ENCODE results near the gene LYPD1.
"Not testable (repeated sequence)": the region's sequence is repeated elsewhere in the genome, so short reads cannot be mapped to it uniquely, and the experiment has no call there.

The LYPD1 gene, protein sequence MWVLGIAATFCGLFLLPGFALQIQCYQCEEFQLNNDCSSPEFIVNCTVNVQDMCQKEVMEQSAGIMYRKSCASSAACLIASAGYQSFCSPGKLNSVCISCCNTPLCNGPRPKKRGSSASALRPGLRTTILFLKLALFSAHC

DNA sequence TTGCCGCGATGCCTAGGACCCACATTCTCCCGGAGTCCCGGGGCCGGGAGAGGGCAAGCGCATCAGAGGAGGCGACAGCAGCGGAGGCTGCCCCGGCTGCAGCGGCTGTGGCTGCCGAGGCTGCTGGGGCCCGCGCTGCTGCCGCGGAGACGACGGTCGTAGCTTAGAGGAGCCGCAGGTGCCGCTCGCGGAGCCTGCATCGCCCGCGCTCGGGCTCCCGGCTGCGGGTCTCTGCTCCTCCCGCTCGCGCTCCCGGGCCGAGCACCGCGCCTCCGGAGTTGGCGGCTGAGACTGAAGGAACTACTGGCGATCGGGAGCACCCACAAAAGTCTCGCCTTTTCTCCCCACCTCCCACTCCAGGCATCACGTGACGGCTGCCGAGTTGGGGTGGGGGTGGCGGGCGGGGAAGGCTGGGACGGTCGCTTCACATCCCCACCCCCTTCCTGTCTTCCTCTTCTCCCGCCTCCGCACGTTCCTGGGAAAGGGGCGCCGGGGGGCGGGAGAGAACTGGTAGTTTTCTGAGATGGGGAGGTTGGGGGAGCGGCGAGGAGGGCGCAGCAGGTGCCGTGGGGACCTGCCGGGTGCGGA, at the start of gene LYPD1:
Gene LYPD1, minus strand, starts transcription at position 298 of the 588 bp plus-strand sequence. Its CDS starts 273 bp downstream, at position 25.
- no peak for DNase-seq (ENCODE audit: low read depth in 3 of 3)

DNA sequence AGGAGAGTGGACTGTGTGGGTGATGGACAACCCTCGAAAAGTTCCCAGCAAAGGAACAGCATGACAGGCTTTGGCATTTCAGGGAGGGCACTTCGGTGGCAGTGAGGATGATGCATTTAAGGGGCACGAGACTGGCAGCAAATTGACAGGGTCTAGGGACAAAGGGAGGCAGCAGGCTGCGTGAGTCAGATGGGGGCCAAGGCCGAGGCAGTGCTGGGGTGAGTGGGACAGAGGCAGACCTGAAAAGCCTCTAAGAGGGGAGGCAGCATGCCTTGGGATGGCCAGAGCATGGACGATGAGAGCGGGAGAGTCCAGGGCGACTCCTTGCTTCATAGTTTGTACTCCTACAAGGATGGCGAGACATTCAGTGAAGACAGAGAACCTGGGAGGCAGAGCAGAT, 49.5 kb upstream of the LYPD1 start:
- no peak for DNase-seq (ENCODE audit: low read depth in 3 of 3)

DNA sequence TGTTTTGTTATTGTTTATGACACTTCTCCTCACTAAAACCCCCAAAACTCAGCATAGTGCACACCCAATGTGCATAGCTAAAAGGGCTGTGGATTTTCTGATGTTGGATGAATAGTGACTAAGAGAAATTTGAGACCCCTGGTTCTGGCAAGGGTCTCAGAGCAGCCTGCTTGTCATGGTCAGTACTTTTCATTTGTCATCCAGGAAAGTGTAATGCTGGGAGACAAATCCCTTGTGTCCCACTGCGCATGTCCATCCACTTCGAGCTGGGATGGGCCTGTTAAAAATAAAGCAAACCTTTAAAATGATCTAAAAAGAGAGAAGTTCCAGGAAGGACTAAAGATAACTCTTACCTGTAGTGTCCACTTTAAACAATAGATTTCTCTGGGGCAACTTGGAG, 46.9 kb upstream of the LYPD1 start:
- DNase-seq (ENCODE audit: low read depth in 3 of 3): no peak

DNA sequence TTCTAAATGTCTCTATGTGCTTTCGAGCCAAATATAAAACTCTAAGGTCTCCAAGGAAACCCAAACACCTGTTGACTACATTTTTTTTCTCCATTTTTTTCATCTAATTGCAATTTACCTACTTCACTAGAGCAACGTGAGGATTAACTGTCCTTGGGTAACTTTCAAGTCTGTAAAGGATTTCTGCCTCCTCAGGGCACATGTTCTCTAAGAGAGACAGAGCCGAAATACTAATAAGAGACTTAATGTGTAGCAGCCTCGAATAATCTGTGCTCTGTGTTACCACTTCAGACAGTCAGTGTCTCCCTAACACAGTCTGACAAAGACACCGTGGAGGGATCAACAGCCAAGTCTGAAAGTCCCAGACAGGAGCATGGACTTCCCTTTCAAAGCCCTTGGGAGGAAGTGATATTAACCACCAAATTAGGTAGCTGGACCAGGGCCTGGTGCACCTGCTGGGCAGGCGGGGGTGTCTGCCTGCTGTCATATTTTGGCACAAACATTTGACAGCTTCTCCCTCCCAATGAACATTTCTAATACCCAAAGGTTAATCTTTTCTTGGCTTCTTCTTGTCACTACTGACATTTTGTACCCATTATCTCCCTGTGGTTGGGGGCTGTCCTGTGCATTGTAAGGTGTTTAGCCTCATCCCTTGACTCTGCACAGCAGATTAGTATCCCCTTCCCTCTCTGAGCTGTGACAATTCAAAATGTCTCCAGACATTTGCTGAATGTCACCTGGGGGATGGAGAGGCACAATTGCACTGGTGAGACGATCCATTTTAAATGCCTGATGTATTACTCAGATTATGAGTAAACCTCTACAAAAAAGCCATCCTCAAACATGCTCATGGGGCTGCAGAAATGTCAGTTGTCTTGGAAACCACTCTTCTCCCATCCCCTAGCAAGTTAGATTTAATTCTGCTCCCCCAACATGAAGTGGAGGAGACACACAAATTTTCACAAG, 45.7 kb upstream of the LYPD1 start:
- no peak for DNase-seq (ENCODE audit: low read depth in 3 of 3)

DNA sequence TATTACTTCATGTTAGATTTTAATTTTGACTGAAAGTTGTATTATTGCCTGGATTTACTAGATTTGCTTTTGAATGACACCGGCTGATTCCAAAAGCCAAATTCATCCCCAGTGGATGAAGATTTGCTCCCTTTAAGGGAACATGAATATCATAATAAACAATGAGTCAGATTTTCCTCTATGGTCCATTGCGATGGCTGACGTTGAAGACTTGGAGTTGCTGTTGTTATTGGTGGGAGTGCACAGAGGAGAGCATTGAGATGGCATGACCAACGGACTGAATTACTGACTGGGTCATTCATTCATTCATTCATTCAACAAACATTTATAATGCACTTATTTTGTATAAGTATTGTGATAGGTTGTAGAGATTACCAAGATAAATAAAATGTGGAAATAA, 33.4 kb upstream of the LYPD1 start:
- no peak for DNase-seq (ENCODE audit: low read depth in 3 of 3)

DNA sequence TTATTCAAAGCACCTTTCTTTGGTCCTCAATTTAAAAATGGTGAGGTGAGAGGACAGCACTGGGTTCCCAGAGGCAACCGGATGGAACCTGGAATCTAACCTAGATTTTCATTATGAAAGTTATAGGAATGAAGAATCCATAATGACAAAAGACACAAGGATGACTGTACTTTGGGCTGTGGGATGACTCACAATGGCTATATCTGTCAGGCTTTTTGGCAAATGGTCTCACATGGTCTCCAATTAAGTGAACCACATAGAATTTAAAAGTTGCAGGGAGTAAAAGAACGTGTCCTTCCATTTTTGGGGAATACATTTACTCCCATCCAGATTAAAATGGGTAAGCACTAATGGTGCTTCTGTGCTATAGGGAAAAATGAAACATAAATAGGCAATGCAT, 31.8 kb upstream of the LYPD1 start:
- DNase-seq (ENCODE audit: low read depth in 3 of 3): no peak

DNA sequence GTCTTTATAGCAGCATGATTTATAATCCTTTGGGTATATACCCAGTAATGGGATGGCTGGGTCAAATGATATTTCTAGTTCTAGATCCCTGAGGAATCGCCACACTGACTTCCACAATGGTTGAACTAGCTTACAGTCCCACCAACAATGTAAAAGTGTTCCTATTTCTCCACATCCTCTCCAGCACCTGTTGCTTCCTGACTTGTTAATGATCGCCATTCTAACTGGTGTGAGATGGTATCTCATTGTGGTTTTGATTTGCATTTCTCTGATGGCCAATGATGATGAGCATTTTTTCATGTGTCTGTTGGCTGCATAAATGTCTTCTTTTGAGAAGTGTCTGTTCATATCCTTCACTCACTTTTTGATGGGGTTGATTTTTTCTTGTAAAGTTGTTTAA, 29.8 kb upstream of the LYPD1 start:
- DNase-seq (ENCODE audit: low read depth in 3 of 3): not testable (repeated sequence)

DNA sequence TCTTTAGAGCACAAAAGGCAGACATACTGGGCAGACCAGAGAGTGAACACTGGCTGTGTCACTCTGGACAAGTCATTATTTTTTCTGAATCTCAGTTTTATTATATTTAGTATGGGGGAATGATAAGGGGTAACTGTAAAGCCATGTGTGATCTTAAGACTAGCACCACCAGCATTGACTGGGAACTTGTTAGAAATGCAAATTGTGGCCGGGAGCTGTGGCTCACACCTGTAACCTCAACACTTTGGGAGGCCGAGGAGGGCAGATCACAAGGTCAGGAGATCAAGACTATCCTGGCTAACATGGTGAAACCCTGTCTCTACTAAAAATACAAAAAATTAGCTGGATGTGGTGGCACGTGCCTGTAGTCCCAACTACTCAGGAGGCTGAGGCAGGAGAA, 28.3 kb upstream of the LYPD1 start:
- DNase-seq (ENCODE audit: low read depth in 3 of 3): not testable (repeated sequence)

DNA sequence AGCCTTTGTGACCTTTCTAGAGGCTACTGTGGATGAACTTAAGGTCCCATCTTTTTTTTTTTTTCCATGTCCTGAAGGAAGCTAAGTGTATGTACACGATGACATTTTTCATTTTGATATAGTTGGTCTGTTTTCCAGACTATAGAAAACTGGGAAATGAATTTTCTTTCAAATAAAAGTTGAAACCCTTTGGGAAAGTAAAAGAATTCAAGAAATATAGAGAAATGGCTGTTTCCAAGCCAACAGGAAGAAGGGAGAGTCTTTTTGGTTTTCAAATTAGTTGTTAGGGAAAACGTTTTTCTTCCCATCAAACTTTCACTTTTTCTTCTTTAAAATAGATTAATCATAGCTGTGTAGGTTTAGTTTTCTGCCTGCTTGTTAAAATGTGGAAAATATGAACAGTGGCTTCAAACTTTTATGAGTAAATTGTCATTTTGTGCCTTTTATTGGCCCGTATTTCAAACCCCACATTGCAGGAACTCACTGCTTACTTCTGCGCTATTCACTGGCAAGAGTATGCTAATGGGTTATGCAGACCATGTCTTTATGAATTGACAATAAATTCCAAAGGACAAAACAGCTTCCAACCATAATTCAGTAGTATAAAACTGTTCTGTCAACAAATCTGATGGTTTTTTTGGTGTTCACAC, 27.7 kb upstream of the LYPD1 start:
- DNase-seq (ENCODE audit: low read depth in 3 of 3): no peak

DNA sequence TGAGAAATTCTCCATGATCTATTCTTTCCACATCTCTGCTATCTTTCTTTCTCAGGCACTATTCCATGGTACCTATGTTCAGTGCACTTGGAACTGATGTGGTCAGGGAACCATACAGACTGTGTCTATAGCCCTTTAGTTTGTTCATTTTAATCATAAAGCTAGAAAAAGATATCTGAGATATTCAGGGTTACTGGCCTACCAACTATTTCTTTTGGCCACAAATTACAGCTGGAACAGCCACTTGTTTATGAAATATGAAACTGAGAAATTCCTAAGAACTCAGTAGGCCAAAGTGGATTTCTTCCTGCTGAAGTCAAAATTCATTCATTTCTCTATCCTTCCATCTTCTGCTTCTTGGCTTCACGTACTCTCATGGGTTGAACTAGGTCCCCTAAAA, 22.8 kb upstream of the LYPD1 start:
- DNase-seq (ENCODE audit: low read depth in 3 of 3): no peak

DNA sequence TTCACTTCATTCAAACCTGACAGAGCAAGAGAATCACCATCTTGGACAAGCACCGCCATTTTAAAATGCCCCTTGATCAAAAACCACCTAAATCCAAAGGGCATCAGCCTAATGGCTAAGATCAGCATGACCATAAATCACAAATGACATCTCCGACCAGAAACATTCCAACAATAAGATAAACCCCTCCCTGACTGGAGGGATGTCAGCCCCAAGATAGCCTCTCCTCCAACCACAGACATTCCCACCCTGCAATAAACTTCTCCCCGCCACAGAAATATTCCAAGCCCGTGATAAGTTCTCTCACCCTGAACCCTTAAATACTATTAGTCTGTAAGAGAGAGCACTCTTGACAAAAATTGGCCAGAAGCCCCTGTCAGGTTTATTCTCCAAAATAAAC, 21.6 kb upstream of the LYPD1 start:
- no peak for DNase-seq (ENCODE audit: low read depth in 3 of 3)

DNA sequence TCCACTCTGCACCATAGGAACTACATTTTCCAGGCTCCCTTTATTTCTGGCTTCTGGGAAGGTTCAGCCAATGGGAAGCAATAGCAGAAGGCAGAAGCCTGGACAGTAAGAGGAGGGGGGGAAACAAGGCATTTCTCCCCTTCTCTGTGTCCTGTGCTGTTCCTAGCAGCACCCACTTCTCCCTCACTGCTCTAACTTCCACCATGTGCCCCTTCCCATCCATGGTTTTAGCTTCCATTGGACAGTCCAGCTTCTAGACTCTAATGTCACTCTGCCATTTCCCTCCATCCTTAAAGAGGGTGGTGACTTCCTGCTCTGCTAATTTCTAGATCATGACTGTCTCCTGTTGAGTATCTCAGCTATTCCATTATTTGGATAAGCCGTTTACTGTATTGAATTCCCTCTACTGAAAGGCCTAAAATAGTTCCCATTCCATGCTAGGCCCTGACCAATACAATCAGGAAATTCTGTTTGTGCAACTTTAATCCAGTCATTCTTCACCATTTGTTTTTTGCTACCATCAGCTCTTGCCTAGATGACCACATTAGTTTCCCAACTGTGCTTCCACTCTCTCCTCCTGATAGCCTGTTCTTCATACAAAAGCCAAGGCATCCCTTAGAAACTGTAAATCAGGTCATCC, 20.8 kb upstream of the LYPD1 start:
- no peak for DNase-seq (ENCODE audit: low read depth in 3 of 3)

DNA sequence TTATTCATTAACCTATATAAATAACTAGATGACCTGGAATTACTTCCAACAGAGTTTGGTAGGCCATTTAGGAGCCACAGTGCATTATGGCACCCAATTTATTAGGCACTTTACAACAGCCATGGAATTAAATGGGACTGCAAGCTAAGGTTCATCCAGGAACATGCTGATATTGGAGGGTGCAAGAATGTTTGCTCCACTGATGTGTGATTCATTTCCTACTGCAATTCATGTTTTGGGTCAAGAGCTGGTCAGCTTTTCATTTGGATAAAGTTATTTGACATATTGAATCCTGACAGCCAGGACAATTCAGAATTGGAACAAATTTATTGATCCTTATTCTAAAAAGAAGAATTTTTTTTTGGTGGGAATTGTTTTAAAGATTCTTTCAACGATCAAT, 11.8 kb upstream of the LYPD1 start:
- no peak for DNase-seq (ENCODE audit: low read depth in 3 of 3)

DNA sequence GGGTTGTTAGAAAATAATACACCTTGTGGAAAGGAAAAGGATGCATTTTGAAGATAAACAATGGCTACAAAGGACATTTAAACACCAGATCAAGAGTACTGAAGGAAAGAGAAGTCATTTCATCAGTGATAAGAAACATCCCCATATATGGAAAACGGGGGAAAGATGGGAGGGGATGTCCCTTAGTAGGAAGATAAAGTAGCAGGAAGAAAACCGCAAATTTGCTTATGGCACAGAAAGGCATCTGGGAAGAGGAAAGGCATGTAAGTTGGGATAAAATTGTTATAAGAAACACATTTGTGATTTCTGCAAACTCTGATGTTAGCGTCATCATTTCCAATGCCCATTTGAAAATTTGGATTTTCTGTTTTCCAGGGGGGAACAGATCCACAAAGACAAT, 10.5 kb upstream of the LYPD1 start:
- DNase-seq (ENCODE audit: low read depth in 3 of 3): no peak

DNA sequence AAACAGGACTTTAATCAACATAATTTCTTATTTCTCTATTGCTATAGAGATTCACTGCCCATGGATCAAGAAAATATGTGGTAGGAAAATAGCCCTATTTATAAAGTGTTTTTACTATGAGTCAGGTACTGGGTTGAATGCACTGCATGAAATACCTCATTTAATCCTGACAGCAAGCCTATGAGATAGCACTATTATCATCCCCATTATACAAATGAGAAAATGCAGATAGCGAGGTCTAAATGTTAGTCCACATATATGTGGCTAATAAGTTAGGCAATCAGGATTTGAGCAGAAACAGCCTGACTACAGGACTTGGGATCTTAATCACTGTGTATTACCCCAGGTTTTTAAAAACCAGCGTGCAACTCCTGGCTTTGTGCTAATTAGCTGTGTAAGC, 8.5 kb upstream of the LYPD1 start:
- no peak for DNase-seq (ENCODE audit: low read depth in 3 of 3)

DNA sequence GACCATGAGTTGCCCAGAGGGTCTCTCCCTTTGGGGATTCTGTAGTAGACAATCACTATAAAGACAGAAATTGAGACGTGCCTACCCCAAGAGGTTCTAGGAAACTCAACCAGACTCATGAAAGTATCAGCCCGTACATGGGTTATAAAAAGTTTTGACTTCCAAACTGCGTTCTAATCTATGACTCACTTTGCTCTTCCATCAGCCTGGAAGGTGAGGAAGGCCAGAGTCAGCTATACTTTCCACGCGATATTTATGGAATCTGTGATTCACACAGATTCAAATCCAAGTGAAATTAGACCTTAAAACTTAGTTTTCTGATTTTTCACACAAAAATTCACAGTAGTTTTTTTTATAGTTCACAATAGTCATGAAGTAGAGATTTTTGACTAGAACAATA, 7.7 kb upstream of the LYPD1 start:
- no peak for DNase-seq (ENCODE audit: low read depth in 3 of 3)

DNA sequence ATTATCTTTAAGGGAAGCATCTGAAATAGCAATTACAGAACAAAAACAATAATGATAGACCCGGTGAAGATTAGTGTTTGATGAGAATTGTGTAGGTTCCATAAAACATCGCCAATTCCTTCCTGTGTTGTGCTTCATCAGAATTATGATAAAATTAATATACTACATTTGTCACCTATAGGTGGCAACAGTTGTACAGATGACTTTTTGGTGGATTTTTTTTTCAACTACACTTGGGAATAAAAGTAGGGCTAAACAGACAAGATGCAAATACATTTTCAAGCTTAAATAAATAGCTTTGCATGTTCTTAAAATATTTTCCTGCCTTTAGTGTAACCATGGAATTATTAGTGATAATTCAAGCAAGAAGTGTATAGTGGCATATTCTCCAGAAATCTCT, 7.0 kb upstream of the LYPD1 start:
- no peak for DNase-seq (ENCODE audit: low read depth in 3 of 3)

DNA sequence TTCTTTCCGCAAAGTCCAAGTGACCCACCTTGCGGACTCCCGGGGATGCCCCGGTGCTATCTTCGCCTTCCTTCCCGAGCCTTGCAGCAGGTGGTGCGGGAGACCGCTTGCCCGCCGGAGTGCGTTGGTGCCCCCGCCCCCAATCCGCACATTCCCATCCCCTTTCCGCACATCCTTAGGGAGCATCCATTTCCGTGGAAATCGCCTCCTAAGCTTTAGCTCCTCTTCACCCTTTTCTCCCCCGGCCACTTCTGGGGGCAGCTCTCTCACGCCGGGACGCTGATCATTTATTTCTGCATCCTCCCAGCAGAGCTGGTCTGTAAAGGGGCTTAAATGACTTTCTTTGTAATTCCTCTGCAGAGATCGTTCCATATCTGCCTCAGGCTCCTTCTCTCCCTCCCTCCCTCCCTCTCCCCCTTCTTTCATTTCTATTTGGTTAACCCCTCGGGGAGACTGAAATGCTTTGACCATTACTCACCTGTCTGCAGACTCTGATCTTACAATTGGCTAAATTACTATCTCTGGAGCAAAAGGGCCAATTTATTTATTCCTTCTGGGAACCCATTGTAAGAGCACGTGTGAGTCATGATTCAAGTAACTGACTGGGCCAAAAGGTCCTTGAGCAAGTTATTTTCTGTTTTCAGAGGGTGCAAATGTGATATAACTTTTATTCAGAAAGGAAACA, 1.3 kb upstream of the LYPD1 start:
- DNase-seq (ENCODE audit: low read depth in 3 of 3): no peak

DNA sequence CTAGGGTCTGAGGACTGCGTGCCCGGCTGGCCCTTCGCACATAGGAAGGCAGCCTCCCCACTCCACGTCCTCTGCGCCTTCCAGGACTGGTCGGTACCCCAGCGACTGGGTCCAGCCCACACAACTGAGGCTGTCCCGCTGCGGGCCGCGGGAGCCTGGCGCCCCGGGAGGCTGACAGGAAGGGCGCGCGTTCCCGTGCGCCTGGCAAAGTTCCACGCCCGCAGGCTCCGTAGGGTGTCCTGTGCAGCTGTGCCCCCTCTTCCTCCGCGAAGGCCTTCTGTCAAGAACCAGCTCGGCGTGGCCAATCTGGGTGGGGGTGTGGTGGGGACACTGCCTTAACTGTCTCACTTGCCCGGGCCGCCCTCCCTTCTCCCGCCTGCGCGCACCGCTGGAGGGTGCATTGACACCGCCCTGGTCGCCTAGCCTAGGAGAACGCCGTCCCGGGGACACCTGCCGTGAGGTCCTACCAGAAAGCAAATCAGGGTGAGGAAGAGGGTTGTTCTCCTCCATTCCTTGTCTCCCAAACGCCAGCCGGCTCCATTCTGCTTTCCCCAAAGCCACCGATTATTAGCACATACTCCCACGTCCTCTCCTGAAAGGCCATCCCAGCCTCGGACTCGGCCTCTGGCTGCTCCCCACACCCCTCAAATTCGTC, 618 bp upstream of the LYPD1 start:
- DNase-seq (ENCODE audit: low read depth in 3 of 3): no peak

DNA sequence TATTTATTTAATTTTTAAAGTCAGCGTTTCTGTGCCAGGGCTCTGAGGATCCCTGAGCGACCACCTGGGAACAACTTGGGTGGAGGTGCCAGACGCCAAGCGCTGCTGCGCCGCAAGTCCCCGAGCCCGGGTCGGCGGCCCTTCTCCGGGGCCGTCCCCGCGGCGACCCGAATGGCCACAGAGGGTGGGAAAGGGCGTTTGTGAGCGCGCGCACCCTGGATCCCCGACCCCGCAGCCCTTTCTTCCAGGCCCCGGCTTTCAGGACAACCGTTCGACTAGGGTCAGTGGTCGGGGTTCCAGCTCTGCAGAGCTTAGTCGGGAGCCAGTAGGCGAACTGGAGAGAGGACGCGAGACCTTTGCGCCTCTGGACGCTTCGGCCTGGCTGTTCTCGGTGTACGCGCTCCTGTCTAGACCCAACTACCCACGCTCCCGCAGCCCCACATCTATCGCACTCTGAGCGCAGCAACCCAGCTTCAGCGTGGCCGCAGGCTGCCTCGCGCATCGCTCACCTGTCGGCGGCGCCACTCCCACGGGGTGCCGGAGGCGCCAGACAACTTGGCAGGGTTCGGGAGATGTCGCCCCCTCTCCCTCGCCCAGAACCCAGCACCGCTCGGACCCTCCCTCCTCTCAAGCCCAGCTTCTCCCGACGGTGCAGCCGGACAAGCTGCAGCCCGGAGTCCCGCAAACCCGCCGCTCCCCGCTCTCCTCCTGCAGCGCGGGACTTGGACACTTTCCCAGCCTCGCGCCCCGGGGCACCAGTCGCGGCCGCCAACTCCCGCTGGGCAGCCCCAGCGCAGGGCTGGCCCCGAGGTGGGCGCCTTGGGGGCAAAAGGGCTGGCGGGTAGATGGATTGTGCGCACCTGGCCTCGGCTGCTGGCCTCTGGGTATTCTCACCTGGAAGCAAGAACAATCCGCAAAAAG, 758 bp downstream of the LYPD1 start:
- DNase-seq (ENCODE audit: low read depth in 3 of 3): no peak
